IMR-90 (cell line): ENCODE measurements around the gene WDCP. TPM values are rescaled to one million over a fixed set of nuclear protein-coding genes. Genes with fewer than 3 reads are reported as not detected.

Experiments used
- ATAC-seq: fragments of 200-7000 bp; cut with Tn5 transposase; 2 replicates; pipeline ENCODE4 v1.9.1; 2020; ENCODE audit warnings: low read depth, mild to moderate bottlenecking, moderate library complexity
- BruUV-seq: library from RNA; stranded (reverse); fragments of 400-500 nt; replicated peaks from 2 replicates; lab custom pipeline; 2021; lab: Mats Ljungman, UMichigan
- CTCF ChIA-PET: fragments of 300-600 bp; formaldehyde crosslinking; extraction: SDS; loops from one replicate; lab custom pipeline; 2021; ENCODE audit warnings: antibody characterized with exemption; lab: Yijun Ruan, JAX
- POLR2A ChIA-PET: fragments of 300-600 bp; sonication (Branson Sonifier 250); formaldehyde crosslinking; loops from one replicate; lab custom pipeline; 2022; ENCODE audit warnings: antibody characterized with exemption; ENCODE audit not compliant: unreplicated experiment; lab: Charles Lee
- DNase-seq: peaks from one replicate; pipeline ENCODE4 v3.0.0; 2013
- H2AFZ ChIP-seq: replicated peaks from 2 replicates; pipeline ENCODE3; 2013; ENCODE audit warnings: low read length, mild to moderate bottlenecking; ENCODE audit not compliant: poor library complexity
- H2AK5ac ChIP-seq: 2 replicates; pipeline ENCODE4 v1.6.1; 2013; ENCODE audit warnings: low read depth, low read length, inconsistent platforms
- H2AK9ac ChIP-seq: replicated peaks from 2 replicates; pipeline ENCODE3; 2013; ENCODE audit warnings: mild to moderate bottlenecking, low read depth, low read length, moderate library complexity; ENCODE audit not compliant: poor library complexity
- H2BK120ac ChIP-seq: 2 replicates; pipeline ENCODE4 v1.6.1; 2013; ENCODE audit warnings: low read depth, low read length, inconsistent platforms
- H2BK15ac ChIP-seq: 3 replicates; pipeline ENCODE4 v1.6.1; 2013; ENCODE audit warnings: low read depth, low read length, inconsistent platforms
- H2BK20ac ChIP-seq: 2 replicates; pipeline ENCODE4 v1.6.1; 2013; ENCODE audit warnings: low read depth, mild to moderate bottlenecking, inconsistent platforms, low read length, moderate library complexity
- H2BK5ac ChIP-seq: 2 replicates; pipeline ENCODE4 v1.6.1; 2013; ENCODE audit warnings: mild to moderate bottlenecking, low read depth, low read length, inconsistent platforms; ENCODE audit not compliant: poor library complexity, severe bottlenecking
- H3K14ac ChIP-seq: replicated peaks from 2 replicates; pipeline ENCODE4 v1.6.1; 2013; ENCODE audit warnings: low read depth, low read length, inconsistent platforms
- H3K18ac ChIP-seq: 2 replicates; pipeline ENCODE4 v1.6.1; 2013; ENCODE audit warnings: low read depth, low read length, control low read depth
- H3K23ac ChIP-seq: 2 replicates; pipeline ENCODE4 v1.6.1; 2013; ENCODE audit warnings: low read depth, low read length, inconsistent platforms
- H3K27ac ChIP-seq: 2 replicates; pipeline ENCODE4 v1.5.1; 2013; ENCODE audit warnings: mild to moderate bottlenecking, control low read depth, low read length; ENCODE audit not compliant: insufficient read depth
- H3K27me3 ChIP-seq: 2 replicates; pipeline ENCODE4 v1.6.1; 2013; ENCODE audit warnings: low read length; ENCODE audit not compliant: control insufficient read depth, insufficient read depth
- H3K36me3 ChIP-seq: 2 replicates; pipeline ENCODE4 v1.6.1; 2013; ENCODE audit warnings: low read length, mixed read lengths; ENCODE audit not compliant: control insufficient read depth, insufficient read depth
- H3K4ac ChIP-seq: 2 replicates; pipeline ENCODE4 v1.6.1; 2013; ENCODE audit warnings: low read depth, low read length, inconsistent platforms
- H3K4me1 ChIP-seq: 2 replicates; pipeline ENCODE4 v1.6.1; 2013; ENCODE audit warnings: low read length, mixed read lengths; ENCODE audit not compliant: control insufficient read depth, insufficient read depth
- H3K4me2 ChIP-seq: 2 replicates; pipeline ENCODE4 v1.6.1; 2013; ENCODE audit warnings: low read depth, mild to moderate bottlenecking, control low read depth, low read length, moderate library complexity
- H3K4me3 ChIP-seq: 2 replicates; pipeline ENCODE4 v1.5.1; 2013; ENCODE audit warnings: low read depth, mild to moderate bottlenecking, control low read depth, low read length, moderate library complexity; ENCODE audit not compliant: insufficient read depth
- H3K56ac ChIP-seq: 2 replicates; pipeline ENCODE4 v1.6.1; 2013; ENCODE audit warnings: low read length, inconsistent platforms; ENCODE audit not compliant: insufficient read depth; ENCODE audit errors: extremely low read depth
- H3K79me1 ChIP-seq, 2 experiments: 2 replicates each; pipeline ENCODE4 v1.6.1; 2013; ENCODE audit warnings: low read length in 2 of 2, inconsistent platforms in 1 of 2, low read depth in 1 of 2
- H3K9ac ChIP-seq: 2 replicates; pipeline ENCODE4 v1.6.1; 2013; ENCODE audit warnings: low read depth, low read length, control low read depth
- H3K9me1 ChIP-seq: 2 replicates; pipeline ENCODE4 v1.6.1; 2013; ENCODE audit warnings: low read length, inconsistent platforms; ENCODE audit not compliant: insufficient read depth
- H3K9me3 ChIP-seq: 2 replicates; pipeline ENCODE4 v1.6.1; 2013; ENCODE audit warnings: low read length; ENCODE audit not compliant: control insufficient read depth, insufficient read depth
- H4K20me1 ChIP-seq: 2 replicates; pipeline ENCODE4 v1.6.1; 2013; ENCODE audit warnings: low read length, inconsistent platforms; ENCODE audit not compliant: insufficient read depth
- H4K5ac ChIP-seq: 2 replicates; pipeline ENCODE4 v1.6.1; 2013; ENCODE audit warnings: mild to moderate bottlenecking, low read depth, low read length, control low read depth
- H4K8ac ChIP-seq, 2 experiments: 2 replicates each; pipeline ENCODE4 v1.6.1; 2013; ENCODE audit warnings: low read depth in 2 of 2, low read length in 2 of 2, control low read depth in 1 of 2, inconsistent platforms in 1 of 2
- H4K91ac ChIP-seq: 2 replicates; pipeline ENCODE4 v1.6.1; 2013; ENCODE audit warnings: low read depth, low read length, inconsistent platforms; ENCODE audit not compliant: insufficient read depth
- BHLHE40 ChIP-seq: fragments of 150-350 bp; IDR thresholded peaks from 2 replicates; pipeline ENCODE4 v1.6.1; 2016; ENCODE audit warnings: mild to moderate bottlenecking, low read depth, low read length
- MAFK ChIP-seq: IDR thresholded peaks from 2 replicates; pipeline ENCODE4 v1.6.1; 2012; ENCODE audit warnings: low read depth, low read length, improper control_type of control experiment
- MAZ ChIP-seq: IDR thresholded peaks from 2 replicates; pipeline ENCODE4 v1.6.1; 2012; ENCODE audit warnings: low read depth, mild to moderate bottlenecking, low read length, improper control_type of control experiment, moderate library complexity, borderline replicate concordance
- NFE2L2 ChIP-seq: fragments of 150-350 bp; IDR thresholded peaks from 2 replicates; pipeline ENCODE4 v1.6.1; 2016; ENCODE audit warnings: low read depth, mild to moderate bottlenecking, low read length
- SMC3 ChIP-seq: fragments of 150-350 bp; IDR thresholded peaks from 2 replicates; pipeline ENCODE4 v1.6.1; 2016; ENCODE audit warnings: low read depth, mild to moderate bottlenecking, antibody characterized with exemption, low read length, moderate library complexity
- WGBS, 2 experiments: methylation state at CpG; one replicate each; pipeline versions ENCODE4 v1.1.5 to v1.1.7; 2013; ENCODE audit warnings: missing lambda C conversion rate in 2 of 2; ENCODE audit not compliant: insufficient read length in 1 of 2; ENCODE audit errors: extremely low coverage in 2 of 2; 5-methylcytosine and 5-hydroxymethylcytosine counted together
- dilution Hi-C: fragments of 300-500 bp; cut with HindIII; formaldehyde crosslinking; loops from one replicate; pipeline ENCODE4 v1.14.3; 2018; ENCODE audit warnings: low sequenced_read_pairs; ENCODE audit not compliant: unreplicated experiment
- in situ Hi-C: fragments of 300-500 bp; cut with MboI; formaldehyde crosslinking; loops from 3 replicates; pipeline ENCODE4 v1.14.3; 2019; ENCODE audit warnings: low sequenced_read_pairs, inconsistent platforms, mixed read lengths
- intact Hi-C: fragments of 100-400 bp; cut with micrococcal nuclease; formaldehyde crosslinking; loops from 2 replicates; pipeline ENCODE4 v1.10.0; 2022
- polyA plus RNA-seq, 3 experiments: library from polyadenylated mRNA; depleted of rRNA; stranded (reverse); fragments of >200 nt; gene quantifications; 2 replicates each; pipeline ENCODE4 v1.2.3, GENCODE V29; 2012; ENCODE audit warnings: low replicate concordance in 1 of 3
- total RNA-seq: library from RNA; depleted of rRNA; stranded (reverse); fragments of >200 nt; gene quantifications from 2 replicates; pipeline ENCODE4 v1.2.3, GENCODE V29; 2012
- TF ChIP-seq, protein P1 (sequence below): conservative IDR thresholded peaks from 2 replicates; pipeline ENCODE4 v1.5.1; 2012; ENCODE audit warnings: mild to moderate bottlenecking, low read depth, low read length, improper control_type of control experiment

WDCP gene
- total and polyA plus RNA-seq, 2 of the 4 experiments (the other 2 are of a cell fraction) = 6.8 to 18.6 TPM

DNA sequence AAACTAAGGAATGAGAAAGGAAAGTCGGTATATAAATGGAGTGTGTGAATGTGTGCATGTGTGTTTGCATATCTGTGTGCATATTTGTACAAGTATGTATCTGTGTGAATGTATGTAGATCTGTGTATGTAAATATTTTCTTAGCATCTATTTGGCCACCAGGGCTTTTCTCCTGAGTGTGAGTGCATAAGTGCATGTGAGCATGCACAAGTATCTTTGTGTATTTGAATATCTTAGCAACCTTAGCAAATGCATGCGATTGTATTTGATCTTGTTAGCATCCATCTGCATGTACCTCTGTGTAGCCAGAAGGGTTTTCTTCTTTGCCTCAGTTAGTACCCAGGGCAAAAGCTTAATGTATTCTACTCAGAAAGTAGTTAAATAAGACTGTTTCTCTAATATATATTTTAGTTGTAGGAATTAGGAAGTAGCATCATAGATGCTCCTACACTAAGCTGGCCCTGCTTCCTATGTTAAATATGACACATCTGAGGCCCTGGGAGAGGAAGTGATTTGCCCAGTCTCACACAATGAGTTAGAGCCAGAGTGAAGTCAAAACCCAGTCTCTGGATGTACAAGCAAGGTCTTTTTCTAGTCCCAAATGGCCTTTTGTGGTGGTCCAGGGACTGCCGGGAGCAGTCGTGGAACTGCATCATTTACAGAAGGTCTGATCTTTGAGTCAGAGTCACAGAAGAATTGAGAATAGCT lies 11.5 kb upstream of the WDCP start:
- Histone ChIP-seq H3K4me1 (no peaks in the 10 kb centered on the region), H2BK120ac (no peak overlapping the region), H2AK5ac (no peak overlapping the region), H3K18ac (no peak overlapping the region), H2AK9ac (peak overlapping the region; percentile 66), H3K14ac (no peak overlapping the region), H3K27ac (no peak overlapping the region), H3K4me2 (no peak overlapping the region), H3K56ac (no peak overlapping the region), H3K27me3 (no peaks in the 10 kb centered on the region), H3K4me3 (no peak overlapping the region), H3K9me3 (no peaks in the 10 kb centered on the region), H3K23ac (no peak overlapping the region), H3K36me3 (no peaks in the 10 kb centered on the region; the same call in none of the 2 replicates), H4K20me1 (no peaks in the 10 kb centered on the region), H2BK15ac (no peak overlapping the region), H4K8ac (no peak overlapping the region), H3K79me1 (no peaks in the 10 kb centered on the region), H2AFZ (no peak overlapping the region), H4K91ac (no peak overlapping the region), H2BK5ac (no peak overlapping the region), H3K9ac (no peak overlapping the region), H3K9me1 (no peaks in the 10 kb centered on the region), H3K4ac (no peak overlapping the region), H2BK20ac (no peak overlapping the region), H4K5ac (no peak overlapping the region)
- ChIA-PET POLR2A (no interaction called here), CTCF (no interaction called here)
- TF ChIP-seq MAZ = no peak
- TF ChIP-seq, protein P1, sequence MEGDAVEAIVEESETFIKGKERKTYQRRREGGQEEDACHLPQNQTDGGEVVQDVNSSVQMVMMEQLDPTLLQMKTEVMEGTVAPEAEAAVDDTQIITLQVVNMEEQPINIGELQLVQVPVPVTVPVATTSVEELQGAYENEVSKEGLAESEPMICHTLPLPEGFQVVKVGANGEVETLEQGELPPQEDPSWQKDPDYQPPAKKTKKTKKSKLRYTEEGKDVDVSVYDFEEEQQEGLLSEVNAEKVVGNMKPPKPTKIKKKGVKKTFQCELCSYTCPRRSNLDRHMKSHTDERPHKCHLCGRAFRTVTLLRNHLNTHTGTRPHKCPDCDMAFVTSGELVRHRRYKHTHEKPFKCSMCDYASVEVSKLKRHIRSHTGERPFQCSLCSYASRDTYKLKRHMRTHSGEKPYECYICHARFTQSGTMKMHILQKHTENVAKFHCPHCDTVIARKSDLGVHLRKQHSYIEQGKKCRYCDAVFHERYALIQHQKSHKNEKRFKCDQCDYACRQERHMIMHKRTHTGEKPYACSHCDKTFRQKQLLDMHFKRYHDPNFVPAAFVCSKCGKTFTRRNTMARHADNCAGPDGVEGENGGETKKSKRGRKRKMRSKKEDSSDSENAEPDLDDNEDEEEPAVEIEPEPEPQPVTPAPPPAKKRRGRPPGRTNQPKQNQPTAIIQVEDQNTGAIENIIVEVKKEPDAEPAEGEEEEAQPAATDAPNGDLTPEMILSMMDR = no peak
- TF ChIP-seq SMC3 = no peak
- no peak for TF ChIP-seq NFE2L2
- TF ChIP-seq MAFK = no peak
- no peak for TF ChIP-seq BHLHE40
- dilution Hi-C loops = no loop called here
- ATAC-seq (no peak), DNase-seq (no peak)
- in situ Hi-C loops = no loop called here
- intact Hi-C loops = no loop called here
- WGBS, 2 experiments = 80% methylated on average over 1 of the region's 4 CpGs; no CpG with 5 or more reads in 1 of the 2 experiments
- BruUV-seq = no TSS peak
